Astrocyte of the cerebellum (primary cell): Measurements from ENCODE around the gene DEFB112.

Experiments used
- DNase-seq: peaks from one replicate; pipeline ENCODE4 v3.0.0-alpha.2; 2011; ENCODE audit warnings: low read depth
- H3K4me3 ChIP-seq: 2 replicates; pipeline ENCODE4 v1.5.1; 2011; ENCODE audit warnings: mild to moderate bottlenecking, low read depth, low read length, moderate library complexity
- CTCF ChIP-seq: IDR thresholded peaks from 2 replicates; pipeline ENCODE4 v1.5.1; 2012; ENCODE audit warnings: low read length, low read depth, moderate library complexity, mild to moderate bottlenecking; ENCODE audit errors: missing control alignments
- in situ Hi-C: cut with HindIII; loops from 2 replicates; pipeline ENCODE4 v1.10.0; 2017; ENCODE audit warnings: low sequenced_read_pairs

The DEFB112 gene, protein sequence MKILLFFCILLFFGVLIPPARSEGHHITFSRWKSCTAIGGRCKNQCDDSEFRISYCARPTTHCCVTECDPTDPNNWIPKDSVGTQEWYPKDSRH

GRCh38 chr6:50049829-50050228 is at the start of gene DEFB112:
TSS of gene DEFB112 (minus strand) at chr6:50049929. CDS start at chr6:50049869, 60 bp downstream.
- no peak within 1 kb of the TSS for H3K4me3 ChIP-seq
- no peak for DNase-seq
- in situ Hi-C loops = no loop called here
- no peak for TF ChIP-seq CTCF

- in situ Hi-C loops = no loop called here
- no peak for DNase-seq
- no peak overlapping the region for H3K4me3 ChIP-seq
- no peak for TF ChIP-seq CTCF
Observed at GRCh38 chr6:50098641-50098993, 48.9 kb upstream of the DEFB112 start.

DNA sequence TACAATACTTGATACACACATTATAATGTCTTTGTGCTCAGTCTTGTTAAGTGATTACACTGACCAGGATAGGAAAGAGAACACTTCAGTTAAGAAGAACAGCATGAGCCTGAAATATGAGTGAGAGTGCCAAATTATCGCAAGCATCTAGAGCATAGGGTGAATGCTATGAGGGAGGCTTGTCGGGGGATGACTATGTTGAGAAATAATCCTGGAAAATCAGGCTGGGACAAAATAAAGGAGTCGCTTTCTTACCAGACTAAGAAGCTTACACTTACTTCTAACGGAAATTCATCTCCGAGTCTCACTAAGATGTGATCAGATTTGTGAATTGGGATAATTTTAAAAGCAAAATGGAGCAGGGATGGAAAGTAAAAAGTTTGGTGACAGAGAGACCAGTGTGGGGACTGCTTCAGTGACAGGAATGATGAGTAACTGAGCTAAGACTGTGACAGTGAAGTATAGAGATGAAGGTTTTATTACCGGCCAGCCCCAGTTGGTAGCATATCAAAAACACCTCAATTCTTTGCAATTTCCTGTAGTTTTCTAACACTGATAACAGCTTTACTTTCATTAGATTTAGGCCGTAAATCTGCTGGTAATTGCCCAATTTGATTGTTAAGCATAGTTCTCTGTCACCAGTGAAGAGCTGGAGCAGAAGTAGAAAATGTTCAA is 48.4 kb upstream of the DEFB112 start:
- no peak for TF ChIP-seq CTCF

DNA sequence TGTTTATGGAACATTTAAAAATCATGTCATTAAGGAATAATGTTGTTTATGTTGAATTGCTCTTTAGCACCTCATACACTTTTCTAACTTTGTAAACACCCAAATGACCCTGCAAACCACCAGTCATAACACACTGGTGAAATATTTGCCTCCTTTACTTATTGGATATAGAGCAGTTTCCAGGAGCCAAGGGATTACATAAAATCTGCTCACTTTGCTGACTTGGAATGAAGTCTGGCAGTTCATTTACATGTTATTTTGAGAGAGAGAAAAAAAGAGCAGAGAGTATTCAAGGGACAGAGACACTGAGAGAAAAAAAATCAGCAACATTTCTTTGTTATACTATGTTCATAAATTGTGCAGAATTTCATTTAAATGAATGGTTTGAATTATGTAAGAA is 46.6 kb upstream of the DEFB112 start:
- H3K4me3 ChIP-seq = no peak overlapping the region
- no peak for DNase-seq
- in situ Hi-C loops = no loop called here
- TF ChIP-seq CTCF = no peak

More for the DNA sequence above, 48.4 kb upstream of the DEFB112 start:
- DNase-seq = no peak
- in situ Hi-C loops = no loop called here
- no peak overlapping the region for H3K4me3 ChIP-seq

- no peak for TF ChIP-seq CTCF
- no peak overlapping the region for H3K4me3 ChIP-seq
- in situ Hi-C loops = no loop called here
- no peak for DNase-seq
Observed at GRCh38 chr6:50093938-50094272, 44.2 kb upstream of the DEFB112 start.

GRCh38 chr6:50093116-50093937 is 43.6 kb upstream of the DEFB112 start:
- DNase-seq = no peak
- H3K4me3 ChIP-seq = no peak overlapping the region
- in situ Hi-C loops = no loop called here
- no peak for TF ChIP-seq CTCF
